ENCODE results near the gene PLP1.
"Not testable (repeated sequence)": the region's sequence is repeated elsewhere in the genome, so short reads cannot be mapped to it uniquely, and the experiment has no call there.

PLP1 gene

GRCh38 chrX:103781706-103782105 is 5.1 kb downstream of the PLP1 start:
- no peak for DNase-seq

GRCh38 chrX:103782640-103783039 is 6.0 kb downstream of the PLP1 start:
- DNase-seq, result no peak

- no peak for DNase-seq
Measured at GRCh38 chrX:103783196-103783595, 6.6 kb downstream of the PLP1 start.

GRCh38 chrX:103783971-103784370 is 7.3 kb downstream of the PLP1 start:
- no peak for DNase-seq

DNA sequence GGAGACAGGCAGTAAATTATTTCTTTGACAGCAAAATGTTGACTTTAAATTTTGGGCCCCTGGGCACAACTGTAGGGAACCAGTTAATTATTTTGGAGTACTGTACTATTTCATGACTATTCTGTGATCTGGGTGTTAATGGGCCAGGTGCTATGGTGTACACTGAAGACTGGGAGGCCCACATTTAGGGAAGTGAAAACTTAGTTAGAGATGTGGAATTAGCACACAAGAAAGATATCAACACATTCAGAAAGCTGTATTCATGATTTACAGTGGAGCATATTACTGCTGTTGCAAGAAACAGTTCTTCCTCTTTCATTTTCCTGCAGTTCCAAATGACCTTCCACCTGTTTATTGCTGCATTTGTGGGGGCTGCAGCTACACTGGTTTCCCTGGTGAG is 12.4 kb downstream of the PLP1 start:
- DNase-seq, result no peak

GRCh38 chrX:103791228-103791627 is 14.6 kb downstream of the PLP1 start:
- DNase-seq, result no peak

- no peak for DNase-seq
Measured at GRCh38 chrX:103791826-103792485, 15.3 kb downstream of the PLP1 start.

DNA sequence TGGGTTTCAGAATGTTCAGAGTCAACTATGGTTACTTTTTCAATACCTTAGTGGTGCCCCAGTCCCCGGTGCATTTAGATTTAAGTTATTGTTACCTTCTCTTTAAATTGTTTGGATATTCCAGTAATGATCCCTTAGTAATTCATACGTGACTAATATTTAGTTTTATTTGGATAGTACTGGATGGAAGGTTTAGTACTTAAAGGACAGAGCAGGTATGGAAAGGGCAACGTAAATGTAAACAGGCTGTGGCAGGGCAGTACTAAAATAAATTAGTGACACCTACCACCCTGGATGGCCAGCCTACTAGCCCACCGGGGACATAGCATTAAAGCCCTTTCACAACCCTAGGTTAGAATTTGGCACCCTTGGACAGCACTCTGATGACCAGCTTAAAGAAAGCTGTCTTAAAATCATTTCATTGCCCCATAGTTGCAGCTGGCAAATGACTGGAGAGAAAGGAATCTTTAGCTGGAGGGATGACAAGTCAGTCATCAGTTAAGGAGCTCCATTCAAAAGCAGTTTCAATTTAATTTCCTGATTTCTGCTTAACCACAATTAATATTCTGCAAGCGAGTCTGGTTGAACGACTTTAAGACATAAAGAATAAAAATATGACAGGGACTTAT is 16.4 kb downstream of the PLP1 start:
- DNase-seq, result no peak

GRCh38 chrX:103793545-103793940 is 16.9 kb downstream of the PLP1 start:
- no peak for DNase-seq

DNA sequence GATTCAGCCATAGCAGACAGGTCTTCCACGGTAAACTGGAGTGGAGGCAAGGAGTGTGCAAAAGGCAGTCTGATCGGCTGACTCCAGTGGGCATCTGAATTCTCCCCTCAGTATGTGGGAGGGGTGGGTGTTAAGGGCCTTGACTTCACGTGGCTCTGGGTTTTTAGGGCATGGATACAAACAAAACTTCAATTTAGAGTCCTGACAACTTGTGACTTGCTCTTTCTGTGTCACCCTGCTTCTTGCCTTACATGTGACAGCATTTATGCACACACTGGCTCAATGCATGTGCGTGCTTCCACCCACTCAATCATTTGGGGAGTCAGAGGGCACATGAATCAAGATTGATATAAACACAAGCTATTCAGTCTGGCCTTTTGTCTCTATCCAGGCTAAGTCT is 17.5 kb downstream of the PLP1 start:
- DNase-seq, result no peak

DNA sequence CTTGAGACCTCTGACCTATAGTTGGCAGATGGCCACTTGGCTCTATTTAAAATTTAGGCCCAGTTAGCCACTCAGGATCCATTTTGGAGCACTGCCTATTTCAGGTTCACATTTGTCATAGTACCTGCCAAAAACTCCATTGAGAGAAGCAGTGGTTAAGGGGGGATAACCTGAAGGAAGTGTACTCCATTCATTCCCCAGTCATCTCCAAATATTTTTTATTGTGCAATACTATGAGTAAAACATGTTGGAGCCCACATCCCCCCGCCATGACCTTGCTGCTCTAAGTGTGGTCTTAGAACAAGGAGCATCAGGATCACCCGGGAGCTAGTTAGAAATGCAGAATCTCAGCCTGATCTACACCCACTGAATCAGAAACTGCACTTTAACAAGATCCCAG is 21.1 kb downstream of the PLP1 start:
- DNase-seq, result no peak

DNA sequence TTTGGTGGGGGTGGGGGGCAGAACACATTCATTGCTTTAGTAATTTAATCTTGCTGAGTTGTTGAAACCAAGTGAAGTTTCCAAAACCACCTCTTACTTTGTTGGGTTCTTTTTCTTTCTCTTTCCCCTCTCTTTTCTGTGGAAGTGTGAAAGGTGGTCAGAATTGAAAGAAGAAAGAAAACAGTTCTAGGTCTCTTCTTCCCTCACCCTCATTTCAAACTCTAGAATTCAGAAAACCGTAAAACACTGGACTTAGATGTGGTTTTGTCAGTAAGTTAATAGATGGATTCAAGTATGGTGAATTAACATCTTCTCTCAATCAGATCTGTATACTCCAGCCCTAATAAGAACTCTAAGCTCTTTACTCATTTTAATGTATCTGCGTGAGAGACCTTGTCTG is 23.7 kb downstream of the PLP1 start:
- DNase-seq, result no peak

DNA sequence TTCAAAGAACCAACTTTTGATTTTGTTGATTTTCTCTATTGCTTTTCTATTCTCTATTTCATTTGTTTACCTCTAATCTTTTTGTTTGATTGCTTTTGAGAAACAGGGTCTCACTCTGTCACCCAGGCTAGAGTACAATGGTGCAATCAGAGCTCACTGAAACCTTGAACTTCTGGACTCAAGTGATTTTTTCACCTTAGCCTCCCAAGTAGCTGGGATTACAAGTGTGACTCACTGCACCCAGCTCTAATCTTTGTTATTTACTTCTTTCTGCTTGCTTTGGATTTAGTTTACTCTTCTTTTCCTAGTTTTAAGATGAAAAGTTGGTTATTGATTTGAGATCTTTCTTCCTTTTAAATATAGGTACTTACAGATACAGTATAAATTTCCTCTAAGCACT is 29.2 kb downstream of the PLP1 start:
- DNase-seq, result no peak

- DNase-seq, result no peak
Measured at GRCh38 chrX:103806862-103807474, 30.3 kb downstream of the PLP1 start.

- DNase-seq, result no peak
Measured at GRCh38 chrX:103811858-103812257, 35.2 kb downstream of the PLP1 start.

GRCh38 chrX:103817101-103817500 is 40.5 kb downstream of the PLP1 start:
- not testable (repeated sequence) for DNase-seq

GRCh38 chrX:103817502-103817901 is 40.9 kb downstream of the PLP1 start:
- DNase-seq, result no peak

GRCh38 chrX:103818842-103819619 is 42.4 kb downstream of the PLP1 start:
- no peak for DNase-seq

DNA sequence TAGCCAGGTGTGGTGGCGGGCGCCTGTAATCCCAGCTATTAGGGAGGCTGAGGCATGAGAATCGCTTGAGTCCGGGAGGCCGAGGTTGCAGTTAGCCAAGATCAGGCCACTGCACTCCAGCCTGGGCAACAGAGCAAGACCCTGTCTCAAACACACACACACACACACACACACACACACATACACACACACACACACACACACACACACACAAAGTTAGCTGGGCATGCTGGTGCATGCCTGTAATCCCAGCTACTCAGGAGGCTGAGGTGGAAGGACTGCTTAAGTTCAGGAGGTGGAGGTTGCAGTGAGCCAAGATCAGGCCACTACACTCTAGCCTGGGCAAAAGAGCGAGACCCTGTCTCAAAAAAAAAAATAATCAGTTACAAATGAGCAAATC is 44.2 kb downstream of the PLP1 start:
- not testable (repeated sequence) for DNase-seq

GRCh38 chrX:103823591-103823990 is 47.0 kb downstream of the PLP1 start:
- DNase-seq, result no peak

DNA sequence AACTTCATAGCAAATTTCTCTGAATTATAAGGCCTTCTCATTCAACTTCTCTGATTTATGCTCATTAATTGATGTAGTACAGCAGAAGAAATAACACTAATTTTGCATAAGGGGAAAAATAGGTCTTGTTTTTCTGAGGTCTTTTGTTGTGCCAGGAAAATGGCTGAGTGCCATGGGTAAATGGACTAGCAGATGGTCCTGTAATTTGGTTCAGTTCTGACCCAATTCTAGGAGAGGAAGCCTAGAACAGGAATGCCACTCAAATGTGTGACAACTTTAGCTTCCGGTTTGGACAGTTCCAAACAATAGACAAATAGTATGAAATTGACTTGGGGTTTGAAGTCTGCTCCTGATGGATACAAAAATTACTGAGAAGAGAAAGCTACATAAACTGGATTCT is 49.2 kb downstream of the PLP1 start:
- DNase-seq, result no peak

- DNase-seq, result no peak
Measured at GRCh38 chrX:103828529-103828928, 51.9 kb downstream of the PLP1 start.

- no peak for DNase-seq
Measured at GRCh38 chrX:103830848-103831247, 54.2 kb downstream of the PLP1 start.

DNA sequence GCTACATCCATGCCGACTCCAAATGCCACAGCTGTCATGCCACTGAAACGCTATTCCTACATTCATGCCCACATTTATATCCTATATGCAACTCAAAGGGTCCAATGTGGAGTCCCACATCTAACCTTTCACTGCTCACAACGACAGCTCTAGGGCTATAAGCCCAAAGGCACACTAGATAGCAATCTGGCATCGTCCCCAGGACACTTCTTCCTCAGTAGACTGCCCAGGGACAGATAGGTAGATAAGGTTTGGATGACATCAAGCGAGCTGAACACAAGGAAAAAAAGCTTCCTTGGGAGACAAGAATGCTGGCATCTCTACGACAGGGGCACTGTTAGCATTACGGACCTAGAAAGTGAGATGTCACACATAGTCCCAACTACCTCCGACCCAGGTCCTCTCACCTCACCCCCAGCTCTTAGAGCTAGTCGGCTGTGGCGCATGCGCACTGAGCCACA is 54.7 kb downstream of the PLP1 start:
- DNase-seq, result no peak

All from GF-D8 (cell line).